OCI-LY1 (cell line): Measurements from ENCODE around the gene FRAS1.

Experiments used
- CTCF ChIP-seq: fragments of 200-600 bp; sonication (generic), shearing (Covaris generic); IDR thresholded peaks from 2 replicates; pipeline ENCODE4 v1.5.1; 2017; ENCODE audit warnings: mild to moderate bottlenecking, antibody characterized with exemption, low read length, moderate library complexity, mixed read lengths
- EZH2 ChIP-seq: fragments of 200-600 bp; sonication (generic), shearing (Covaris generic); IDR thresholded peaks from 2 replicates; pipeline ENCODE4 v1.8.0; 2017; ENCODE audit warnings: borderline replicate concordance, mixed run types, mild to moderate bottlenecking, antibody characterized with exemption, low read length, moderate library complexity, mixed read lengths

- TF ChIP-seq CTCF (no peak), EZH2 (no peak)
These were observed 12.7 kb downstream of the FRAS1 start for GRCh38 chr4:78069859-78070258.
